ENCODE data around the gene SNX15.

The SNX15 gene

GRCh38 chr11:65086809-65087208, 59.6 kb downstream of the SNX15 start:
- TF ChIP-seq, protein P1, sequence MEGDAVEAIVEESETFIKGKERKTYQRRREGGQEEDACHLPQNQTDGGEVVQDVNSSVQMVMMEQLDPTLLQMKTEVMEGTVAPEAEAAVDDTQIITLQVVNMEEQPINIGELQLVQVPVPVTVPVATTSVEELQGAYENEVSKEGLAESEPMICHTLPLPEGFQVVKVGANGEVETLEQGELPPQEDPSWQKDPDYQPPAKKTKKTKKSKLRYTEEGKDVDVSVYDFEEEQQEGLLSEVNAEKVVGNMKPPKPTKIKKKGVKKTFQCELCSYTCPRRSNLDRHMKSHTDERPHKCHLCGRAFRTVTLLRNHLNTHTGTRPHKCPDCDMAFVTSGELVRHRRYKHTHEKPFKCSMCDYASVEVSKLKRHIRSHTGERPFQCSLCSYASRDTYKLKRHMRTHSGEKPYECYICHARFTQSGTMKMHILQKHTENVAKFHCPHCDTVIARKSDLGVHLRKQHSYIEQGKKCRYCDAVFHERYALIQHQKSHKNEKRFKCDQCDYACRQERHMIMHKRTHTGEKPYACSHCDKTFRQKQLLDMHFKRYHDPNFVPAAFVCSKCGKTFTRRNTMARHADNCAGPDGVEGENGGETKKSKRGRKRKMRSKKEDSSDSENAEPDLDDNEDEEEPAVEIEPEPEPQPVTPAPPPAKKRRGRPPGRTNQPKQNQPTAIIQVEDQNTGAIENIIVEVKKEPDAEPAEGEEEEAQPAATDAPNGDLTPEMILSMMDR (IDR thresholded peaks at IDR 0.05; ENCODE audit: low read depth, low read length), result no peak

DNA sequence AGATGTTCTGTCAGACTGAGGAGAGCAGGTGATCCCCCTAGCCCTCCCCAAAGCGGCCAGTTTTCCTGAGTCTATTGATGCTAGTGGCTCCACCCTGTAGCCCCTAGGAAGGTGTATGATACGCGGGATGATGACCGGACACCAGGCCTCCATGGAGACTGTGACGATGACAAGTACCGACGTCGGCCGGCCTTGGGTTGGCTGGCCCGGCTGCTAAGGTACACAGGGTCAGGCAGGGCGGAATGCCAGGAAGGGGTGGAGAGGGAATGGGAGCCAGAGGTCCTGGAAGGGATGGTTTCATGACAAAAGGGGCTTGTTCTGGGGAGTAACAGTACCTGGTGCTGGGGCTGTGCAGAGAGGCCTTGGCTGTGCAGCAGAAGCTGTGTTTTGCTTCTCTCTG, 60.0 kb downstream of the SNX15 start:
- DNase-seq (ENCODE audit: extremely low read depth, low read depth), result no peak
- TF ChIP-seq, protein P1 (IDR thresholded peaks at IDR 0.05; ENCODE audit: low read depth, low read length), result no peak

More at GRCh38 chr11:65086809-65087208, 59.6 kb downstream of the SNX15 start:
- DNase-seq (ENCODE audit: extremely low read depth, low read depth), result no peak

DNA sequence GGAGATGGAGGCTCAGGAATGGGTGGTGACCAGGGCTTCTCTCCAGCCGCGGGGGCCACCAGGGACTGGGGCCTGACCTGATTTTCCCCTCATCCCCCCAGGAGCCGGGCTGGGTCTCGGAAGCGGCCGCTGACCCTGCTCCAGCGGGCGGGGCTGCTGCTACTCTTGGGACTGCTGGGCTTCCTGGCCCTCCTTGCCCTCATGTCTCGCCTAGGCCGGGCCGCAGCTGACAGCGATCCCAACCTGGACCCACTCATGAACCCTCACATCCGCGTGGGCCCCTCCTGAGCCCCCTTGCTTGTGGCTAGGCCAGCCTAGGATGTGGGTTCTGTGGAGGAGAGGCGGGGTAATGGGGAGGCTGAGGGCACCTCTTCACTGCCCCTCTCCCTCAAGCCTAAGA, 60.6 kb downstream of the SNX15 start:
- no peak for DNase-seq (ENCODE audit: extremely low read depth, low read depth)

DNA sequence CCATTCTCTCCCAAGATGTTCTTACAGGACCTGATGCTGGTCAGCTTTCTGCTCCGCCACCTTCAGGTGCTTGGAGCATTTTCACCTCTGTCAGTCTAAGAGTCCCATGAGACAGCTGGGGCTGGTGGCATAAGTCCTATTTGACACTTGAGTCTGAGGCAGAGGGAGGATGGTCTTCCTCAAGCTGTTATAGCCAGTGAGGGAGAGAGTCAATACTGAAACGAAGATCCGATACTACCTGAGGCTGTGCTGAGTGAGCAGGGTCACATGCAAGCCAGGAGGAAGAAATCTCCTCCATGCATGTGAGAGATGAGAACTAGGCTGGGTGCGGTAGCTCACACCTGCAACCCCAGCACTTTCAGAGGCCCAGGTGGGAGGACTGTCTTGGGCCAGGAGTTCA, 62.4 kb downstream of the SNX15 start:
- TF ChIP-seq, protein P1 (IDR thresholded peaks at IDR 0.05; ENCODE audit: low read depth, low read length), result no peak
- no peak for DNase-seq (ENCODE audit: extremely low read depth, low read depth)

More for the DNA sequence above, 60.6 kb downstream of the SNX15 start:
- TF ChIP-seq, protein P1 (IDR thresholded peaks at IDR 0.05; ENCODE audit: low read depth, low read length), result no peak
